H1 (cell line): Measurements from ENCODE around the gene MAN1C1. TPM values are rescaled to one million over a fixed set of nuclear protein-coding genes. Genes with fewer than 3 reads are reported as not detected.

ENCODE experiments used
- ASH2L ChIP-seq: fragments of 200-600, 300-600 bp; sonication (generic); IDR thresholded peaks from one replicate; pipeline ENCODE4 v1.7.1; 2017; ENCODE audit warnings: low read length
- BACH1 ChIP-seq: IDR thresholded peaks from 2 replicates; pipeline ENCODE4 v1.6.1; 2012; ENCODE audit warnings: low read length, improper control_type of control experiment
- CTBP2 ChIP-seq: IDR thresholded peaks from 2 replicates; pipeline ENCODE4 v1.7.0; 2011; ENCODE audit warnings: borderline replicate concordance, mild to moderate bottlenecking, moderate library complexity, mixed read lengths, low read length; ENCODE audit not compliant: insufficient read depth, insufficient read length
- GABPA ChIP-seq: IDR thresholded peaks from 2 replicates; pipeline ENCODE4 v1.6.1; 2011; ENCODE audit warnings: mild to moderate bottlenecking, low read length, moderate library complexity, borderline replicate concordance; ENCODE audit not compliant: insufficient read depth
- KDM5A ChIP-seq: fragments of 200-600 bp; IDR thresholded peaks from 2 replicates; pipeline ENCODE4 v1.7.1; 2012; ENCODE audit warnings: mild to moderate bottlenecking, low read length, inconsistent platforms, mixed read lengths
- POLR2AphosphoS5 ChIP-seq: IDR thresholded peaks from 2 replicates; pipeline ENCODE4 v1.6.1; 2011; ENCODE audit warnings: low read depth, low read length
- POU5F1 ChIP-seq: IDR thresholded peaks from 2 replicates; pipeline ENCODE4 v1.6.1; 2011; ENCODE audit warnings: low read depth, mild to moderate bottlenecking, low read length, moderate library complexity
- SP2 ChIP-seq: IDR thresholded peaks from 2 replicates; pipeline ENCODE4 v1.6.1; 2012; ENCODE audit warnings: mild to moderate bottlenecking, low read length, inconsistent platforms
- SRF ChIP-seq: IDR thresholded peaks from 2 replicates; pipeline ENCODE4 v1.6.1; 2011; ENCODE audit warnings: mild to moderate bottlenecking, low read depth, low read length, moderate library complexity
- TEAD4 ChIP-seq: IDR thresholded peaks from 2 replicates; pipeline ENCODE4 v1.6.1; 2012; ENCODE audit warnings: low read depth, low read length, inconsistent platforms, mixed read lengths
- YY1 ChIP-seq: IDR thresholded peaks from 2 replicates; pipeline ENCODE4 v1.6.1; 2011; ENCODE audit warnings: low read depth, mild to moderate bottlenecking, low read length
- polyA plus RNA-seq, 7 experiments: library from polyadenylated mRNA; depleted of rRNA in 3 of 7; stranded (reverse) in 5 of 7; unstranded in 2 of 7; fragments of >200 nt in 5 of 7; fragments of 200-250 nt in 2 of 7; gene quantifications; 1 replicate in 5 of 7; 2 replicates in 1 of 7; 4 replicates in 1 of 7; pipeline versions ENCODE4 v1.2.1 to v1.2.3, GENCODE V29; 2011 to 2013; ENCODE audit warnings: missing spikeins in 2 of 7, mixed read lengths in 2 of 7
- total RNA-seq: library from RNA; stranded (reverse); fragmentation: NEBNext Ultra II Directional; extraction: Animal tissue kit (Norgen Biotek cat#: 25700); gene quantifications from 2 replicates; pipeline ENCODE4 v1.2.1, GENCODE V29; 2021
- TF ChIP-seq, protein P1 (sequence below): fragments of 300-600 bp; sonication (generic); IDR thresholded peaks from 2 replicates; pipeline ENCODE4 v1.7.1; 2012; ENCODE audit warnings: low read length, moderate library complexity, mild to moderate bottlenecking, inconsistent platforms; ENCODE audit not compliant: insufficient replicate concordance
- TF ChIP-seq, protein P2 (sequence below): IDR thresholded peaks from 2 replicates; pipeline ENCODE4 v1.6.1; 2012; ENCODE audit warnings: inconsistent platforms

MAN1C1 gene
- total and polyA plus RNA-seq, 2 of the 8 experiments (the other 6 are each of a cell fraction or from before 2014, with no cell fraction given) = 7.8 to 15.2 TPM

DNA sequence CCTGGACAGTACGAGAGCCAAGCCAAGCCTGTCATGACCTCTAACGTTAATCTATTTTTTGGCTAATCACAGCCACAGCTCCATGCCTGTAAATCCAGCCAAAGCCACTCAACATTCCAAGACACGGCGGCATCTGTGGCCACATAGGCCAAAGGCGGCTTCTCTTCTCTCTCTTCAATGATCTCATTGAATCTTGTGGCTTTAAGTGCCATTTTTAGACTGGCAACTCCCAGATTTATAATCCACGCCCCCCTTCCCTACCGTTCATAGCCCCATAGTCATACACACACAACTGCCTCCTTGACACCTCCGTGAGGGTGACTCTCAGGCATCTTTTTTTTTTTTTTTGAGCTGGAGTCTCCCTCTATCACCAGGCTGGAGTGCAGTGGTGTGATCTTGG lies 177.7 kb downstream of the MAN1C1 start (continued):
- TF ChIP-seq, protein P1, sequence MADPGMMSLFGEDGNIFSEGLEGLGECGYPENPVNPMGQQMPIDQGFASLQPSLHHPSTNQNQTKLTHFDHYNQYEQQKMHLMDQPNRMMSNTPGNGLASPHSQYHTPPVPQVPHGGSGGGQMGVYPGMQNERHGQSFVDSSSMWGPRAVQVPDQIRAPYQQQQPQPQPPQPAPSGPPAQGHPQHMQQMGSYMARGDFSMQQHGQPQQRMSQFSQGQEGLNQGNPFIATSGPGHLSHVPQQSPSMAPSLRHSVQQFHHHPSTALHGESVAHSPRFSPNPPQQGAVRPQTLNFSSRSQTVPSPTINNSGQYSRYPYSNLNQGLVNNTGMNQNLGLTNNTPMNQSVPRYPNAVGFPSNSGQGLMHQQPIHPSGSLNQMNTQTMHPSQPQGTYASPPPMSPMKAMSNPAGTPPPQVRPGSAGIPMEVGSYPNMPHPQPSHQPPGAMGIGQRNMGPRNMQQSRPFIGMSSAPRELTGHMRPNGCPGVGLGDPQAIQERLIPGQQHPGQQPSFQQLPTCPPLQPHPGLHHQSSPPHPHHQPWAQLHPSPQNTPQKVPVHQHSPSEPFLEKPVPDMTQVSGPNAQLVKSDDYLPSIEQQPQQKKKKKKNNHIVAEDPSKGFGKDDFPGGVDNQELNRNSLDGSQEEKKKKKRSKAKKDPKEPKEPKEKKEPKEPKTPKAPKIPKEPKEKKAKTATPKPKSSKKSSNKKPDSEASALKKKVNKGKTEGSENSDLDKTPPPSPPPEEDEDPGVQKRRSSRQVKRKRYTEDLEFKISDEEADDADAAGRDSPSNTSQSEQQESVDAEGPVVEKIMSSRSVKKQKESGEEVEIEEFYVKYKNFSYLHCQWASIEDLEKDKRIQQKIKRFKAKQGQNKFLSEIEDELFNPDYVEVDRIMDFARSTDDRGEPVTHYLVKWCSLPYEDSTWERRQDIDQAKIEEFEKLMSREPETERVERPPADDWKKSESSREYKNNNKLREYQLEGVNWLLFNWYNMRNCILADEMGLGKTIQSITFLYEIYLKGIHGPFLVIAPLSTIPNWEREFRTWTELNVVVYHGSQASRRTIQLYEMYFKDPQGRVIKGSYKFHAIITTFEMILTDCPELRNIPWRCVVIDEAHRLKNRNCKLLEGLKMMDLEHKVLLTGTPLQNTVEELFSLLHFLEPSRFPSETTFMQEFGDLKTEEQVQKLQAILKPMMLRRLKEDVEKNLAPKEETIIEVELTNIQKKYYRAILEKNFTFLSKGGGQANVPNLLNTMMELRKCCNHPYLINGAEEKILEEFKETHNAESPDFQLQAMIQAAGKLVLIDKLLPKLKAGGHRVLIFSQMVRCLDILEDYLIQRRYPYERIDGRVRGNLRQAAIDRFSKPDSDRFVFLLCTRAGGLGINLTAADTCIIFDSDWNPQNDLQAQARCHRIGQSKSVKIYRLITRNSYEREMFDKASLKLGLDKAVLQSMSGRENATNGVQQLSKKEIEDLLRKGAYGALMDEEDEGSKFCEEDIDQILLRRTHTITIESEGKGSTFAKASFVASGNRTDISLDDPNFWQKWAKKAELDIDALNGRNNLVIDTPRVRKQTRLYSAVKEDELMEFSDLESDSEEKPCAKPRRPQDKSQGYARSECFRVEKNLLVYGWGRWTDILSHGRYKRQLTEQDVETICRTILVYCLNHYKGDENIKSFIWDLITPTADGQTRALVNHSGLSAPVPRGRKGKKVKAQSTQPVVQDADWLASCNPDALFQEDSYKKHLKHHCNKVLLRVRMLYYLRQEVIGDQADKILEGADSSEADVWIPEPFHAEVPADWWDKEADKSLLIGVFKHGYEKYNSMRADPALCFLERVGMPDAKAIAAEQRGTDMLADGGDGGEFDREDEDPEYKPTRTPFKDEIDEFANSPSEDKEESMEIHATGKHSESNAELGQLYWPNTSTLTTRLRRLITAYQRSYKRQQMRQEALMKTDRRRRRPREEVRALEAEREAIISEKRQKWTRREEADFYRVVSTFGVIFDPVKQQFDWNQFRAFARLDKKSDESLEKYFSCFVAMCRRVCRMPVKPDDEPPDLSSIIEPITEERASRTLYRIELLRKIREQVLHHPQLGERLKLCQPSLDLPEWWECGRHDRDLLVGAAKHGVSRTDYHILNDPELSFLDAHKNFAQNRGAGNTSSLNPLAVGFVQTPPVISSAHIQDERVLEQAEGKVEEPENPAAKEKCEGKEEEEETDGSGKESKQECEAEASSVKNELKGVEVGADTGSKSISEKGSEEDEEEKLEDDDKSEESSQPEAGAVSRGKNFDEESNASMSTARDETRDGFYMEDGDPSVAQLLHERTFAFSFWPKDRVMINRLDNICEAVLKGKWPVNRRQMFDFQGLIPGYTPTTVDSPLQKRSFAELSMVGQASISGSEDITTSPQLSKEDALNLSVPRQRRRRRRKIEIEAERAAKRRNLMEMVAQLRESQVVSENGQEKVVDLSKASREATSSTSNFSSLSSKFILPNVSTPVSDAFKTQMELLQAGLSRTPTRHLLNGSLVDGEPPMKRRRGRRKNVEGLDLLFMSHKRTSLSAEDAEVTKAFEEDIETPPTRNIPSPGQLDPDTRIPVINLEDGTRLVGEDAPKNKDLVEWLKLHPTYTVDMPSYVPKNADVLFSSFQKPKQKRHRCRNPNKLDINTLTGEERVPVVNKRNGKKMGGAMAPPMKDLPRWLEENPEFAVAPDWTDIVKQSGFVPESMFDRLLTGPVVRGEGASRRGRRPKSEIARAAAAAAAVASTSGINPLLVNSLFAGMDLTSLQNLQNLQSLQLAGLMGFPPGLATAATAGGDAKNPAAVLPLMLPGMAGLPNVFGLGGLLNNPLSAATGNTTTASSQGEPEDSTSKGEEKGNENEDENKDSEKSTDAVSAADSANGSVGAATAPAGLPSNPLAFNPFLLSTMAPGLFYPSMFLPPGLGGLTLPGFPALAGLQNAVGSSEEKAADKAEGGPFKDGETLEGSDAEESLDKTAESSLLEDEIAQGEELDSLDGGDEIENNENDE = no peak
- TF ChIP-seq SRF (no peak), POU5F1 (no peak), YY1 (no peak), BACH1 (no peak), TEAD4 (no peak), SP2 (no peak), KDM5A (no peak), GABPA (no peak), ASH2L (no peak), POLR2AphosphoS5 (no peak), CTBP2 (no peak)
- TF ChIP-seq, protein P2, sequence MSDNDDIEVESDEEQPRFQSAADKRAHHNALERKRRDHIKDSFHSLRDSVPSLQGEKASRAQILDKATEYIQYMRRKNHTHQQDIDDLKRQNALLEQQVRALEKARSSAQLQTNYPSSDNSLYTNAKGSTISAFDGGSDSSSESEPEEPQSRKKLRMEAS = no peak
